HepG2 (cell line): ENCODE data around the gene LZTR1. TPM values are rescaled to one million over a fixed set of nuclear protein-coding genes. Genes with fewer than 3 reads are reported as not detected.

Experiments used
- DNMT1 ChIP-seq: sonication (generic); formaldehyde crosslinking; IDR thresholded peaks from 2 replicates; pipeline ENCODE4 v1.5.1; 2020; ENCODE audit warnings: mild to moderate bottlenecking, missing genetic modification reagents
- GMEB1 ChIP-seq: sonication (generic); formaldehyde crosslinking; IDR thresholded peaks from 2 replicates; pipeline ENCODE4 v1.5.1; 2020; ENCODE audit warnings: missing genetic modification reagents, mild to moderate bottlenecking, borderline replicate concordance
- HMG20A ChIP-seq: IDR thresholded peaks from 2 replicates; pipeline ENCODE4 v1.6.1; 2016; ENCODE audit warnings: borderline replicate concordance
- NFATC3 ChIP-seq: sonication (generic); formaldehyde crosslinking; IDR thresholded peaks from 2 replicates; pipeline ENCODE4 v1.5.1; 2020; ENCODE audit warnings: mild to moderate bottlenecking, missing genetic modification reagents
- NFE2L2 ChIP-seq: fragments of 150-350 bp; IDR thresholded peaks from 2 replicates; pipeline ENCODE4 v1.6.1; 2014; ENCODE audit warnings: low read length
- RERE ChIP-seq: IDR thresholded peaks from 2 replicates; pipeline ENCODE4 v1.6.1; 2016; ENCODE audit warnings: low read depth, missing genetic modification reagents, missing compliant biosample characterization
- ZMYM4 ChIP-seq: sonication (generic); formaldehyde crosslinking; IDR thresholded peaks from 2 replicates; pipeline ENCODE4 v1.8.1; 2023; ENCODE audit warnings: mild to moderate bottlenecking, missing genetic modification reagents
- ZNF383 ChIP-seq: sonication (generic); formaldehyde crosslinking; IDR thresholded peaks from 2 replicates; pipeline ENCODE4 v1.4.0; 2020; ENCODE audit warnings: missing genetic modification reagents, mild to moderate bottlenecking, borderline replicate concordance
- ZNF891 ChIP-seq: sonication (generic); formaldehyde crosslinking; IDR thresholded peaks from 2 replicates; pipeline ENCODE4 v1.5.0; 2020; ENCODE audit warnings: mild to moderate bottlenecking, missing genetic modification reagents
- polyA plus RNA-seq, 8 experiments: library from polyadenylated mRNA; depleted of rRNA in 3 of 8; stranded (reverse) in 7 of 8; unstranded in 1 of 8; fragments of >200 nt; fragmentation: Illumina TruSeq in 4 of 8; extraction: Trizol in 4 of 8; gene quantifications; 2 replicates each; pipeline versions ENCODE4 v1.2.1 to v1.2.3, GENCODE V29; 2011 to 2016; ENCODE audit warnings: low read depth in 4 of 8, missing spikeins in 1 of 8, mixed read lengths in 1 of 8; ENCODE audit not compliant: insufficient read depth in 1 of 8
- total RNA-seq, 5 experiments: library from RNA; depleted of rRNA; stranded (reverse); fragments of >200 nt; fragmentation: Illumina TruSeq; extraction: Trizol; gene quantifications; 2 replicates each; pipeline ENCODE4 v1.2.3, GENCODE V29; 2016; ENCODE audit warnings: low read depth in 1 of 5
- TF ChIP-seq, protein P1 (sequence below), 2 experiments: fragments of 450-650 bp in 1 of 2; sonication (generic) in 1 of 2; formaldehyde crosslinking; IDR thresholded peaks; 2 replicates each; pipeline versions ENCODE4 v1.5.0 to v1.8.0; 2020 to 2022; ENCODE audit warnings: mild to moderate bottlenecking in 1 of 2, missing genetic modification reagents in 1 of 2
- TF ChIP-seq, protein P2 (sequence below): sonication (generic); formaldehyde crosslinking; IDR thresholded peaks from 2 replicates; pipeline ENCODE4 v1.5.1; 2020; ENCODE audit warnings: mild to moderate bottlenecking, missing genetic modification reagents, borderline replicate concordance

Gene LZTR1
- total and polyA plus RNA-seq, 2 of the 13 experiments (the other 11 are each of a cell fraction or from before 2014, with no cell fraction given) = 21.8 to 22.4 TPM

DNA sequence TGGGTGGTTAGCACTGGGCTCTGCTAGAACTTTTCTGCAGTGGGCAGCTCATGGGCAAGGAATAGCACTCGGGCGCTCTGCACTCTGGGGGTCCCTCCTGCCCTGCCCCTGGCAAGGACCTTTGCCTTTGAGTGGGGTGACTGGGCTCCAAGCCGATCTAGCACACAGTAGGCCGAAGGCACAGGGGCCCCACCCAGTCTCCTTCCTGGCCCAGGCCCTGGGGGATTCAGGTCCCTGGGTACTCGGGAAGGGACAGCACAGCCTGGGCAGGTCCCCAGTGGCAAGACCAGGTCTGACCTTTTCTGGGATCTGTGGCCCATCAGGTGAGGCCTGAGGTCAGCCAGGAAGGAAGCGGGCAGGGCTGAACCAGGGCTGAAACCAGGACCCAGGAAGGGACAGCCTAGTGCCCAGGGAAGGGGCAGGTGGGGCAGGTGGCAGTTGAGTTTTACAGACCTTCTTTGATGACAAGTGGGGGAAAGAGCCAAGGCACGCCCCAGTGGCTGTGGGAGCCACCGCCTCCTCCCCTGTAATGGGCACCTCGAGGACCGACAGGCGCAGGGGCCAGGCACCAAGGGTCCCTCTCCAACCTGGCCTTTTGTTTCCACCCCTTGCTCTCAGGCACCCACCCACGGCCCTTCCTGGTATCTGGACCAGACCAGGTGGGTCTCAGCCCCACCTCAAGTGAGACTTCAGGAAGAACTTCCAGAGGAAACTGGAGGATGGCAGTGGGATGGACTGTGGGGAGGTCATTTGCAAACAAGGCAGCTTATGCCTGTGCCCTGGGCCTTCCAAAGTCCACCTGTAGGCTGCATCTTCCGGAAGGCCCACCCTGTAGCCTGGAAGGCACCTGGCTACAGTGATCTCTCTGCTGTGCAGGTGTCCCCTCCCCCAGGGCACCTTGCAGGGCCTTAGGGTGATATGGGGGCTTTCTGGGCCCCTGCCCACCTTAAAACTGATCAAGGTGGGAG, 15.9 kb upstream of the LZTR1 start (continued):
- TF ChIP-seq, protein P1, sequence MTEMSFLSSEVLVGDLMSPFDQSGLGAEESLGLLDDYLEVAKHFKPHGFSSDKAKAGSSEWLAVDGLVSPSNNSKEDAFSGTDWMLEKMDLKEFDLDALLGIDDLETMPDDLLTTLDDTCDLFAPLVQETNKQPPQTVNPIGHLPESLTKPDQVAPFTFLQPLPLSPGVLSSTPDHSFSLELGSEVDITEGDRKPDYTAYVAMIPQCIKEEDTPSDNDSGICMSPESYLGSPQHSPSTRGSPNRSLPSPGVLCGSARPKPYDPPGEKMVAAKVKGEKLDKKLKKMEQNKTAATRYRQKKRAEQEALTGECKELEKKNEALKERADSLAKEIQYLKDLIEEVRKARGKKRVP (CRISPR knock-in tag; IDR thresholded peaks at IDR 0.05) = no peak
- TF ChIP-seq GMEB1 (CRISPR knock-in tag) (no peak), DNMT1 (no peak), NFATC3 (CRISPR knock-in tag) (no peak), ZNF383 (no peak), HMG20A (no peak), ZNF891 (CRISPR knock-in tag) (no peak), NFE2L2 (no peak), ZMYM4 (CRISPR knock-in tag) (no peak), RERE (CRISPR knock-in tag) (no peak)
- TF ChIP-seq, protein P2, sequence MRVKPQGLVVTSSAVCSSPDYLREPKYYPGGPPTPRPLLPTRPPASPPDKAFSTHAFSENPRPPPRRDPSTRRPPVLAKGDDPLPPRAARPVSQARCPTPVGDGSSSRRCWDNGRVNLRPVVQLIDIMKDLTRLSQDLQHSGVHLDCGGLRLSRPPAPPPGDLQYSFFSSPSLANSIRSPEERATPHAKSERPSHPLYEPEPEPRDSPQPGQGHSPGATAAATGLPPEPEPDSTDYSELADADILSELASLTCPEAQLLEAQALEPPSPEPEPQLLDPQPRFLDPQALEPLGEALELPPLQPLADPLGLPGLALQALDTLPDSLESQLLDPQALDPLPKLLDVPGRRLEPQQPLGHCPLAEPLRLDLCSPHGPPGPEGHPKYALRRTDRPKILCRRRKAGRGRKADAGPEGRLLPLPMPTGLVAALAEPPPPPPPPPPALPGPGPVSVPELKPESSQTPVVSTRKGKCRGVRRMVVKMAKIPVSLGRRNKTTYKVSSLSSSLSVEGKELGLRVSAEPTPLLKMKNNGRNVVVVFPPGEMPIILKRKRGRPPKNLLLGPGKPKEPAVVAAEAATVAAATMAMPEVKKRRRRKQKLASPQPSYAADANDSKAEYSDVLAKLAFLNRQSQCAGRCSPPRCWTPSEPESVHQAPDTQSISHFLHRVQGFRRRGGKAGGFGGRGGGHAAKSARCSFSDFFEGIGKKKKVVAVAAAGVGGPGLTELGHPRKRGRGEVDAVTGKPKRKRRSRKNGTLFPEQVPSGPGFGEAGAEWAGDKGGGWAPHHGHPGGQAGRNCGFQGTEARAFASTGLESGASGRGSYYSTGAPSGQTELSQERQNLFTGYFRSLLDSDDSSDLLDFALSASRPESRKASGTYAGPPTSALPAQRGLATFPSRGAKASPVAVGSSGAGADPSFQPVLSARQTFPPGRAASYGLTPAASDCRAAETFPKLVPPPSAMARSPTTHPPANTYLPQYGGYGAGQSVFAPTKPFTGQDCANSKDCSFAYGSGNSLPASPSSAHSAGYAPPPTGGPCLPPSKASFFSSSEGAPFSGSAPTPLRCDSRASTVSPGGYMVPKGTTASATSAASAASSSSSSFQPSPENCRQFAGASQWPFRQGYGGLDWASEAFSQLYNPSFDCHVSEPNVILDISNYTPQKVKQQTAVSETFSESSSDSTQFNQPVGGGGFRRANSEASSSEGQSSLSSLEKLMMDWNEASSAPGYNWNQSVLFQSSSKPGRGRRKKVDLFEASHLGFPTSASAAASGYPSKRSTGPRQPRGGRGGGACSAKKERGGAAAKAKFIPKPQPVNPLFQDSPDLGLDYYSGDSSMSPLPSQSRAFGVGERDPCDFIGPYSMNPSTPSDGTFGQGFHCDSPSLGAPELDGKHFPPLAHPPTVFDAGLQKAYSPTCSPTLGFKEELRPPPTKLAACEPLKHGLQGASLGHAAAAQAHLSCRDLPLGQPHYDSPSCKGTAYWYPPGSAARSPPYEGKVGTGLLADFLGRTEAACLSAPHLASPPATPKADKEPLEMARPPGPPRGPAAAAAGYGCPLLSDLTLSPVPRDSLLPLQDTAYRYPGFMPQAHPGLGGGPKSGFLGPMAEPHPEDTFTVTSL (CRISPR knock-in tag) = no peak
